Hippocampal formation (tissue), 2 donors: ENCODE results near the gene PALD1.

Source experiments
- DNase-seq, 2 donors: peaks; one replicate each; lab custom pipeline; 2025; lab: John Stamatoyannopoulos, UW

Gene PALD1

GRCh38 chr10:70589762-70590654 lies 111.4 kb downstream of the PALD1 start:
- no peak for DNase-seq

- DNase-seq: no peak
These were observed 112.3 kb downstream of the PALD1 start for GRCh38 chr10:70590655-70591416.

DNA sequence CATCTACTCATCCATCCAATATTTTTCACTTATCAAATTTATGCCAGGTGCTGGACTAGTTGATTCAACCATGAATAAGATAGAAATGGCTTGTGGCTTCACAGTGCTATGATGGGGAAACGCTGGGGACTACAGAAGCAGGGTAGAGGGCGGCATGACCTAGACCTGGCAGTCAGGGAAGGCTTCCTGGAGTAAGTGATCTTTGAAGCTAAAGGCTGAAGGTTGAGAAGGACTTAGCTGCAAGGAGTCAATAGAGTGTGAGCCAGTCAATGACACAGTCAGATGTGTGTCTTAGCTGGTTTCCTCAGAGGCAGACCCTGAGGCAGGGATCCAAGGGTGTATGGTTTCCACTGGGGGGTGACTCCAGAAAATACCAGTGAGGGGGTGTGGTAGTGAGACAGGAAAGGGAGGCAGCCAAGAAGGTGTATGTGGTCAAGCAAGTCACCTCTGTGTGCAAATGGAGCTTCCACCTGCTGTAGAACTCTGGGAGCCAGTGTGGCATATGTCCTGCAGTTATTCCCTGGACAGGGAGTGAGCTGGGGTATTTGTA lies 113.7 kb downstream of the PALD1 start:
- DNase-seq: no peak

DNA sequence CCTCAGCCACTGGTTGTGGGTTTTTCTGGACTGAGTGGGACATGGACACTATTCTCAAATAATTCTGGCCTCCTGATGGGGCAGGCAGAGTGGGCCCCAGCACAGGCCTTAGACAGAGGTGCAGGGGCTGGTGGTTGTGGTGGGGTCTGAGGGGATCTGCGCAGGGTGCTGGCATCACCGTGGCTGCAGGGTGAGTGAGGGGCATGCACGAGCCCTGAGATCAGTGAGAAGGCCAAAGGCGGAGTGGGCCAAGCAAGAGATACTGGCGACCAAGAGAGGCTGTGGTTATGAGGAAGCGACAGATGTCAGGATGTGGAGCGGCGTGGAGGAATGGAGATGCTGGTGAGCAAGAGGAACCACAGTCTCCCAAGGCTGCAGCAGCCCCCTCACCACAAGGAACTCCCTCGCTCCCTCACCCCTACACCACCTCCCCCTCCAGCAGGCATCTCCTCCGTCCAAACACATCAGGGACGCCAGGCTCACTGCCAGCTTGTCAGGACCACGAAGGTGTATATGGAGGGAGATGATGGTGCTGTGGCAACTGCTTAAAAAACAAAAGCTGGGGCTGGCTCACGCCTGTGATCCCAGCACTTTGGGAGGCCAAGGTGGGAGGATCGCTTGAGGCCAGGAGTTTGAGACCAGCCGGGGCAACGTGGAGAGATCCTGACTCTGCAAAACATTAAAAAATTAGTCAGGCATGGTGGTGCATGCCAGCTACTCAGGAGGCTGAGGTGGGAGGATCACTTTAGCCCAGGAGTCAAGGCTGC lies 114.4 kb downstream of the PALD1 start:
- no peak for DNase-seq

DNA sequence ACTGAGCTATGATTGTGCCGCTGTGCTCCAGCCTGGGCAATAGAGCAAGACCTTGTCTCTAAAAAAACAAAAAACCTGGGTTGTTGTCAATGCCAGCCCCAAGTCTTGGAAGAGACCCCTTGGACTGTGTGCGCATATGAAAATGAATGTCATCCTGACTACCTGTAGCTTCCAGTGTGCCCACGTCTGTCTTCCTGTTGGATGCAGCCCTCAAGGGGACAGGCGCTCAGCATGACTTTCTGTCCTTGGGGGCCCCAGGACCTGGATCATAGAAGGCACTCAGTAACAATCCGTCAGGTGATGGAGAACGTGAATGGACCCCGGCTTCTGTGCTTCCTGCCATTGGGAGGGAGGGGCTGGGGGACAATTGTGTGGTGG lies 114.9 kb downstream of the PALD1 start:
- no peak for DNase-seq

GRCh38 chr10:70594161-70594560 lies 115.6 kb downstream of the PALD1 start:
- DNase-seq: no peak

- no peak for DNase-seq
These were observed 117.0 kb downstream of the PALD1 start for GRCh38 chr10:70595566-70596016.

GRCh38 chr10:70596110-70596798 lies 117.7 kb downstream of the PALD1 start:
- peak in 1 of 2 donors; percentile 54 for DNase-seq

DNA sequence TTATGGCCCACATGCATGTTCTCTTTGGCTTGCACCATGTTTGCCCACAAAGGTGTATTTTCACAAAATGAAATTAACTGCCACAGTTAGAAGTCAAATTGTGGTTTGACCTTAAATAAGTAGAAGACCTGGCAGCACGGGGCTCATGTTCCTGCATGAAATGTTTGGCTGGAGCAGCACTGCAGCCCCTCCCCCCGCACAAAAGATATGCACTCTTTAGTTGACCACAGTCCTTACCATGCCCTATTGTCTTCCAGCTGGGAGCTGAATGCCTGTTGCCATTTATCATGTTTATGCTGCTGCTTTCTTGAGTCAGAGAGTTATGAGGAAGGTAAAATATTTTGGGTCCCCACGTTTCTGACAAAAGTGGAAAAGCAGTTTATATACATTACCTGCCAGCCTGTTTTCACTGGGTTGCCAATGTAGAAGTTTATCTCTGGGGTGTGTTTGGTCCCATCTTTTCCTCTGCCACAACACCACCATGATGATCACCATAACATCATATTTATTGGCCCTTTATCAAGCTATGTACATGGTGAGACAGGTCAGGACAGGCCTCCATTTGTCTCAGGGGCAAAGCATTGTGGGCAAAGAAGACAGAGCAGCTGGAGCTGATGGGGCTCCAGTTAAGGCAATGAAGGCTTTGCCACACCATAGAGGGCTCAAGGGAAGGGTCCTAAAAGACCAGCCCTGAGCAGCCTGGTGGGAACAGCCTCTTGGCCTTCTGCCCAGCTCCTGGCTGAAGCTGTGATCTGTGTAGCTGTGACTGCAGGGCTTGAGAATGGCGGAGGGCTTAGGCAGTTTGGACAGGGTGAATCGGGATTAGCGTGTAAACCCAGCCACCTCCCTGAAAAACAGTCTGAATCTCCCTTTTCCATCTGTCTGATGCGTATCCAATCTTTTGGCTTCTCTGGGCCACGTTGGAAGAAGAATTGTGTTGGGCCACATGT lies 118.6 kb downstream of the PALD1 start:
- DNase-seq: no peak

- DNase-seq: no peak
These were observed 119.6 kb downstream of the PALD1 start for GRCh38 chr10:70597856-70598815.

- no peak for DNase-seq
These were observed 120.3 kb downstream of the PALD1 start for GRCh38 chr10:70598857-70599295.

GRCh38 chr10:70599319-70599718 lies 120.8 kb downstream of the PALD1 start:
- no peak for DNase-seq

DNA sequence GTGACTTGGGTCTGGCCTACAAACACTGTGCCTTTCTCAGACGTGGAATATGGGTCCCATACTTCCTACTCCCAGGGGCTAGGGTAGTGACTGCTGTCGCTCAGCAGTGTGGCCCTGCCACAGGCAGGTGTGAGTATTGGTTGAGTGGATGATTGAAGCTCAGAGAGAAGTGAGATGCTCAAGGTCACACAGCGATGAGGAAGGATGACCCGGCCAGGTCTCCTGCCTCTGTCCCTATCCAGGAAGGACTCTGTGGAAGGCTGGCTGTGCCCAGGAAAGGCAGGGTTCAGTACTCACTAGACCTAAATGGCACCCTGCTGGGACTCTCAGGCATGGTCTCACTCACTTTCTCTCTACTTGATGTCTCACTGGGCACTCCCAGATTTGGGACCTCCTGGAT lies 121.2 kb downstream of the PALD1 start:
- no peak for DNase-seq

DNA sequence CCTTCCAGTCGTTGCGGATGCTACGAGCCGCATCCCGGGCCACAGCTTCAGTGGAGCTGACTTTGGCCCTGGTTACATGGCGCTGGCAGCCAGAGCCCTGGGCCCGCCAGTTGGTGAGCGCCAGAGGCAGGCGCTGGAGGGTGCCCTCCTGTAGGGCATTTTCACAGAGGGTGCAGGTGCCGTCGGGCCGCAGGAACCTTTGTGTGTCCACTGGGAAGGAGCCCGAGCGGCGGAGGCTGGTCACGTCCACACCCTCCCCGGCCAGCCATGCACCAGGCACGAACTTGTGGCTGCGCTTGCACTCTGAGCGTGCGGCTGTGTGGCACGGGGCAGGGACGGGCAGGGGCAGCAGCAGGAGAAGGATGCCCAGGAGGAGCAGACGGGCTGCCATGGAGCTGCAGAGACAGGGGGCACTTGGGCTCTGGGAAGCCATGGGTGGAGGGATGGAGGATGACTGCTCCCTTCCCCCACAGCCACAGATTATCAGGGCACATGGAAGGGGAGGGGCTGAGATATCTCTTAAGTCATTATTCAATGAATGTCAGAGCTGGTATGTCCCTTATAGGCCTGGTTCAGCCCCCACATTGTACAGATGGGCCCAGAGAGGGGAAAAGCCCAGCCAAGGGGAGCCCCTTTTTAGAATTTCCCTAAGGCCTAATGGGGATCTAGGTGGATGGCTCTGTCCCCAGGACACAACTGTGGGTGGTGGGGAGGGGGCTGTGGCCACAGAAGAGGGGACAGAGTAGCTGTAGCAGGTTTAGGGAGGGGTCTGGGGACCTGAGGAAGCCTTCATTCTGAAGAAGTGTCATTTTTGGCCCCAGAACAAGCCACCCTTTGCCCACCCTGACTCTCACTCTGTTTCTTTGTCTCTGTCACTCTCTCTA lies 122.2 kb downstream of the PALD1 start:
- no peak for DNase-seq

DNA sequence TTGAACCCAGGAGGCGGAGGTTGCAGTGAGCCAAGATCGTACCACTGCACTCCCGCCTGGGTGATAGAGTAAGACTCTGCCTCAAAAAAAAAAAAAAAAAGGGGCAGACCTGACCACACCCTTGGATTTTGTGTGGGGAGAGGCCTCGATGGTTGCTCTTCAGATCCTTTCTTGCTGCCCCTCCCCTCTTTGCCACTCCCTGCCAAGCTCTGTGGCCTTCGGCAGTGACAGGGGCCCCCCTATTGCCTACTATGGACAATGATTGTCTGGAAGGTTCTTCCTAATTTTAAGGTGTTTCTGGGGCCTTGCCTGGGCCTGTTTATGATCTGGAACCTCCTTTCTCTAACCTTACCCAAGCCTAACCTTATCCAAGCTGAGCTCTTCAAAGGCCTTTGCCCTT lies 123.2 kb downstream of the PALD1 start:
- DNase-seq: no peak

DNA sequence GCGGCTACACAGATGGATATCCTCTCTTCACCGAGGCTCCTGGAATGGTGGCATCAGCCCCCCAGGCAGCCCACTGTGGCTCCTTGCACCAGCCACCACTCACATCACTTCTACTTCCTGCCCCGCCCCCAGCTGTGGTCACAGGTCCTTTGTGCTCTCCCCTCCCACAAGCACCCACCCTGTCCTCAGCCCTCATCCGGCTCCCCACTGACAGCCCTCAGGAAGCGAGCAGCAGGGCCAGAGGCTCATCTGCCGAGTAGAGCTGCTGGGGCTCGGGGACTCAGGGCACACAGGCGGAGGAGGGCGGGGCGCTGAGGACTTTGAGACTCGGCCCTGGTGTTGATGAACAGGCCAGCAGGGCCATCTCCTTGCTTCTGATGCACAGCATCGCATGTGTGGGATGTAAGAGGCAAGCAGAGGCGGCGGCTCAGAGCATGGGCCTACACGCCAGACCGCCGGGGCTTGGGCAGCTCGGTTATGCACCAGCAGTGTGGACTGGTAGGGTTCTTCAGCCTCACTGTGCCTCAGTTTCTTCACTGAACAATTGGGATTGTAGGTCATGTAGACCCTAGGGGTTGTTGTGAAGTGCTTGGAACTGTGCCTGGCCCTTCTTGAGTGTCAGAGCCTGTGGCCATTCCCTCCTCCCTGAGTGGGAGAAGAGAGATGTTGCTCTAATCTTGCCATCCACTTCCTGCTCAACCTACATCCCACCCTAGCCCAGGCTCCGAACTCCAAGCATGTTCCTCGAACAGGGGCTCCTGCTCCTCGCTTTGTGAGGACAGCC lies 124.3 kb downstream of the PALD1 start, which contains the start of gene PRF1:
Gene PRF1, minus strand, starts transcription at position 77 of the 784 bp plus-strand sequence. CDS start 1,839 bp downstream, outside the sequence.
- DNase-seq: no peak

GRCh38 chr10:70603449-70603801 lies 124.9 kb downstream of the PALD1 start:
- DNase-seq: no peak
